Large intestine (tissue), 3 donors: ENCODE data around the gene HOXA9. TPM values are rescaled to one million over a fixed set of nuclear protein-coding genes. Genes with fewer than 3 reads are reported as not detected.
A peak's percentile ranks its signal among the peaks of the same experiment; 100 is the strongest.

Experiments
- DNase-seq, 2 donors: peaks; one replicate each; pipeline versions ENCODE4 v3.0.0 to v3.0.0-alpha.2; 2013
- H3K27ac ChIP-seq: one replicate; pipeline ENCODE4 v1.5.1; 2013; ENCODE audit warnings: low read length
- H3K27me3 ChIP-seq: 2 replicates; pipeline ENCODE4 v1.6.1; 2013; ENCODE audit warnings: low read length; ENCODE audit not compliant: control insufficient read depth, insufficient read depth
- H3K36me3 ChIP-seq: 2 replicates; pipeline ENCODE4 v1.6.1; 2013; ENCODE audit warnings: low read length; ENCODE audit not compliant: control insufficient read depth, insufficient read depth
- H3K4me1 ChIP-seq: one replicate; pipeline ENCODE4 v1.6.1; 2013; ENCODE audit warnings: low read length; ENCODE audit not compliant: control insufficient read depth, insufficient read depth
- H3K4me3 ChIP-seq: one replicate; pipeline ENCODE4 v1.5.1; 2013; ENCODE audit warnings: low read length
- H3K9me3 ChIP-seq: one replicate; pipeline ENCODE4 v1.6.1; 2013; ENCODE audit warnings: mild to moderate bottlenecking, low read depth, low read length, moderate library complexity; ENCODE audit not compliant: control insufficient read depth
- whole genome bisulfite sequencing: methylation state at CpG from one replicate; pipeline ENCODE4 v1.1.5; 2013; ENCODE audit warnings: low lambda C conversion rate; ENCODE audit not compliant: insufficient coverage; 5-methylcytosine and 5-hydroxymethylcytosine counted together
- polyA plus RNA-seq: library from polyadenylated mRNA; unstranded; fragments of 120-200 nt; gene quantifications from one replicate; pipeline ENCODE4 v1.2.1, GENCODE V29; 2013

HOXA9 gene
- polyA plus RNA-seq, 1 donor: 0.33 TPM

DNA sequence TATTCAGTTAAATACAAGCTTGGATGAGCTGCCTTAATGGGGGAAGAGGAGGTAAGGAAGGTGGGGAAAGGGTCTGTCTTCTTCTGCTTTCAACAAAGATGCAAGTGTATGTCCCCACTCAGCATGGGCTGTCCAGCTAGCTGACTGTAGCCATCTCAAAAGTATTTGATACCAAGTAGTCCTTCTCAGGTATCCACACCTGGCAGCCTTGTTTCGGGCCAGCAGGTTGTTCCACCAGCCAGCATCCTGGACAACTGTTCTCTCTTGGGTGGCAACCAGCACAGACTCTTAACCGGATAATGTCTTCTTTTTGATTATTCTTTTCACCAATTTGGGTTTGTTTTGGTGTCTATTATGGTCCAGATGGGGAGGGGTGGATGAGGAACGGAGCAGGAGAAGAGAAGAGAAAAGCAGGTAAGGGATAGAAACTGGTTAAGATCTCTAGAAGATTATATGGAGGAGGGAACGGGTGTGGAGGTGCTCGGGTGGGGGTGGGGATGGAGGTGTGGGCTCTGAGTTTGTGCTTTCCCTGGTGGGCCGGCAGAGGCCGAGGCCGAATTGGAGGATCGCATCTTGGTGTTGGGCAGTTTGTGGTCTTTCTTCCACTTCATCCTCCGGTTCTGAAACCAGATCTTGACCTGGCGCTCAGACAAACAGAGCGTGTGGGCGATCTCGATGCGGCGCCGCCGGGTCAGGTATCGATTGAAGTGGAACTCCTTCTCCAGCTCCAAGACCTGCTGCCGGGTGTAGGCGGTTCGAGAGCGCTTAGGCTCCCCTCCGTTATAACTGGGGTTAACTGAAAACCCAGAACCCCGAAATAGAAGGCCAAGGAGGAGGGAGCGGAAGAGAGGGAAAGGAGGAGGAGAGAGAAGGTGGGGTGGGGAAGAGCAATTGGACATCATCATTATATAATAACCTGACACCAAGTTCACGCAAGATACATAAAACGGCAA, 36.3 kb downstream of the HOXA9 start:
- Histone ChIP-seq H3K36me3 (peaks cover 2% of the 10 kb centered on the region), H3K27me3 (no peaks in the 10 kb centered on the region), H3K9me3 (no peaks in the 10 kb centered on the region), H3K4me1 (peaks cover 44% of the 10 kb centered on the region), H3K4me3 (peak overlapping the region; percentile 61), H3K27ac (peak overlapping the region; percentile 76)
- DNase-seq: no peak
- WGBS: 24% methylated on average over 3 of the region's 28 CpGs

- Histone ChIP-seq H3K9me3 (no peaks in the 10 kb centered on the region), H3K4me1 (peaks cover 44% of the 10 kb centered on the region), H3K27ac (peak overlapping the region; percentile 76), H3K4me3 (no peak overlapping the region), H3K27me3 (no peaks in the 10 kb centered on the region), H3K36me3 (peaks cover 2% of the 10 kb centered on the region)
- no CpG with 5 or more reads among the region's 2 CpGs for WGBS
- DNase-seq: no peak
These were observed 37.3 kb downstream of the HOXA9 start for GRCh38 chr7:27128034-27128433.

DNA sequence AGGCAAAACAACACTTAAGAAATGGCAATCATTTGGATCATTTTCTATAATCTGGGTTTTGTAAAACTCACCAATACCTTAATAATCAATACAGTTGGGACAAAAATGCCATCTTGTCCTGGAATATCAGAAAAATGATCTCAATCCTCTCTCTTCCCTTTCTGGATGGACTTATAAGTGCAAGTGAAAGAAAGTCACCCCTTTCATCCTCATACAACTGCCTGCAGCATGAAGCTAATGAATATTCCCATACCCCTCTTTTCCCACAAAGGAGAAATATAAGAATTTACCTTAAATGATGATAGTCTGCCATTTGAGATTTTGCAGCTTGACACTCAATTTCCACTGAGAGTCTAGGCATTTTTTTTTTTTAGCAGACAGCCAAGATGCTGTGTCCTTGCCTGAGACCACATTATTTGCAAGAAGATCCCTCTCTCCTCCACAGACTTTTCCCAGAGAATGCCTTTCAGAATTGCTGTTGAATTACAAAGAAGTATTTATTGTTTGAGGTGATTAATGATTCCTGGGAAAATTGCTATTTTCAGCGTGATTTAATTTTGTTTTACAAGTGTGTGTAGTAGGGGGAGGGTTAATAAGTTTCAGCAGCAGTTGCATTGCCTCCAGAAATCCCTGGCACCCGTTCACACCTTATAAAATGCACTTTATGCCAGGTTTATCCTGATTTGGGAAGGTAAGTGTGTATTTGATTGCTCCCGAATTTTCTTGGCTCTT, 38.6 kb downstream of the HOXA9 start:
- peaks cover 2% of the 10 kb centered on the region for H3K36me3 ChIP-seq
- no peaks in the 10 kb centered on the region for H3K9me3 ChIP-seq
- peak overlapping the region; percentile 36 for H3K27ac ChIP-seq
- WGBS: no CpG with 5 or more reads among the region's 3 CpGs
- no peak overlapping the region for H3K4me3 ChIP-seq
- H3K27me3 ChIP-seq: no peaks in the 10 kb centered on the region
- peaks cover 42% of the 10 kb centered on the region for H3K4me1 ChIP-seq
- DNase-seq: no peak

GRCh38 chr7:27125986-27126394, 39.3 kb downstream of the HOXA9 start:
- Histone ChIP-seq H3K4me3 (no peak overlapping the region), H3K36me3 (peaks cover 2% of the 10 kb centered on the region), H3K27me3 (no peaks in the 10 kb centered on the region), H3K4me1 (peaks cover 36% of the 10 kb centered on the region), H3K9me3 (no peaks in the 10 kb centered on the region), H3K27ac (peak overlapping the region; percentile 86)
- WGBS: 33% methylated on average over 3 of the region's 5 CpGs
- DNase-seq: no peak

DNA sequence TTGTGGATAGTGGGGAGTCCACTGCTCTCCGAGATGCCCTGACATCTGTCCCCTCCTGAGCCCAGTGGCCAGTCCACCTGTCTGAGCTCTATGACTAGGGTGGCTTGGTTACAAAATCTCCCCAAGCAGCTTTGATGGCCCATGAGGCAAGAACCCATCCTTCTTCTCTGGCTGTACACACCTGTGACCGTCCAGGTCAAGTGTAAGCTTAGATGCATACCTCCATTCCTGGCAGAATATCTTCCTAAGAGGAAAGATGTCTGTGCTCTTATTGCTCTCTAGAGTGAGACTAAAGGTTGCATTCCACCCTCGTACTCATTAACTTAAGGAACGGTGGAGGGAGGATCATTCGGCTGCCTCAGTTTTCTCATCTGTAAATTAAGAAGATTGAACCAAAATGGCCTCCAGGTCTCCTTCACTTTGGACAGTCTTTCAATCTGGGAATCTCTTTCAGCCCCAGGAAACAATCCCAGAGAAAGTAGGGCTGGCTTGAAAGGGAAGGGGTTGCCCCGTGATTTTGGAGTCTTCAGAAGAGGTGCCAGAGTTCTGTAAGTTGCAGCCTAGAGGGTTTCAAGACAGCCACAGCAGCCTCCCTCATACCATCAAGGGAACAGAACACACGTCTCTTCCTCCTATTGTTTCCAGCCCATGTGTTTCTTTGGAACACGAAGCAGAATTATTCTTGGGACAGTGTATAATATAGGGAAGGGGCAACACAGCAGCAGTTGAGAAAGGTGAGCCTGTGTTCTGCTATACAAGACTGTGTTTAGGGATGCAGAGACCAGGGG, 40.2 kb downstream of the HOXA9 start:
- no CpG with 5 or more reads among the region's 8 CpGs for WGBS
- no peaks in the 10 kb centered on the region for H3K9me3 ChIP-seq
- H3K36me3 ChIP-seq: peaks cover 2% of the 10 kb centered on the region
- H3K4me3 ChIP-seq: no peak overlapping the region
- no peaks in the 10 kb centered on the region for H3K27me3 ChIP-seq
- peak in 1 of 2 donors; percentile 67 for DNase-seq
- peak overlapping the region; percentile 86 for H3K27ac ChIP-seq
- peaks cover 43% of the 10 kb centered on the region for H3K4me1 ChIP-seq

DNA sequence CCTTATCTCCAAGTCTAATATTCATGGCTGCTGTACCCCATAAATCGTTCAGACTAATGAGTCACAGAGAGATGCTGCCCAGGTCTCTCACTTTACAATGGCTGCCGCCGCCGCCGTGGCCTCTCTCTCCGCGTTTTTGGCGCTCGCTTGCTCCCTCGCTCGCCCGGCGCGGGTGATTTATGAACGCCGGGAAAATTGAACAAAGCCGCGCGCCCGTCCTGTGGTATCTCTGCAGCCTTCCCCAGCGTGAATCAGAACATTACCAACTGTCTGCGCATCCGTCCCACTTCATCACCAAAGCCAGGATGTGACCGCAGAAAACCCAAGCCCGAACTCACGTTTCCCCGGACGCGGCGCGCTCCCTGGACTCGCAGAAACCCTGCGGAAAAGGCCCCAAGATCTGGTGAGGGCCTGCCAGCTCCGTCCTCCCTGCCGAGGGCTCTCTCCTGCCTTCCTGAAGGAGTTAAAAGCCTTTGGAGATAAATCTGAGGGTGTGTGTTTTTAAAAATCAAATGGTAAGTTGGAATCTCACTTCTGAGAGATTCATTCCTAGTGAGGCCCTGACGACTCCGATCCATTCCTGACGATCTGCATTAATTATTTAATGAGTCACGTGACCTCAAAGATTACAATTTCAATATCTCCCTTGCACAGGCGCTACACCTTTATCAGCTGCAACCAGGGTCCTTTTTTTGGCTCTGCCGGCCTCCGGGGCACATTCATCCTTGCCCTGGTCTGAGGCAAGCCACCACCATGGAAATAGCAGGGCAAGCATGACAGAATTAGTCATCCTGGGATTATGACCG, 41.0 kb downstream of the HOXA9 start:
- DNase-seq: peak in 1 of 2 donors; percentile 57
- Histone ChIP-seq H3K4me1 (peaks cover 51% of the 10 kb centered on the region), H3K4me3 (peak overlapping the region; percentile 57), H3K27me3 (no peaks in the 10 kb centered on the region), H3K36me3 (peaks cover 5% of the 10 kb centered on the region), H3K9me3 (no peaks in the 10 kb centered on the region), H3K27ac (peak overlapping the region; percentile 86)
- 20% methylated on average over 1 of the region's 43 CpGs for WGBS

- Histone ChIP-seq H3K4me1 (peaks cover 58% of the 10 kb centered on the region), H3K27me3 (no peaks in the 10 kb centered on the region), H3K4me3 (peak overlapping the region; percentile 57), H3K36me3 (peaks cover 11% of the 10 kb centered on the region), H3K27ac (peak overlapping the region; percentile 86), H3K9me3 (no peaks in the 10 kb centered on the region)
- no CpG with 5 or more reads among the region's 26 CpGs for WGBS
- no peak for DNase-seq
These were observed 41.8 kb downstream of the HOXA9 start for GRCh38 chr7:27123477-27124053.

GRCh38 chr7:27123007-27123476, 42.3 kb downstream of the HOXA9 start:
- peak overlapping the region; percentile 57 for H3K4me3 ChIP-seq
- peaks cover 11% of the 10 kb centered on the region for H3K36me3 ChIP-seq
- no peaks in the 10 kb centered on the region for H3K9me3 ChIP-seq
- WGBS: no CpG with 5 or more reads among the region's 14 CpGs
- H3K27ac ChIP-seq: peak overlapping the region; percentile 86
- no peaks in the 10 kb centered on the region for H3K27me3 ChIP-seq
- peaks cover 62% of the 10 kb centered on the region for H3K4me1 ChIP-seq
- DNase-seq: peak in 1 of 2 donors; percentile 70
